ENCODE data around the gene CD99L2. TPM values are rescaled to one million over a fixed set of nuclear protein-coding genes. Genes with fewer than 3 reads are reported as not detected.

The CD99L2 gene
- total RNA-seq, 1 donor from 2014 or later: 30.8 TPM

- Mint-ChIP-seq H3K9me3 (peaks cover 28% of the 10 kb centered on the region), H3K36me3 (peaks cover 18% of the 10 kb centered on the region), H3K4me1 (no peaks in the 10 kb centered on the region)
These were observed 35.3 kb downstream of the CD99L2 start for GRCh38 chrX:150863191-150863590.

GRCh38 chrX:150857453-150857852 lies 41.0 kb downstream of the CD99L2 start:
- no peaks in the 10 kb centered on the region for H3K27me3 Mint-ChIP-seq (ENCODE audit: low read depth)
- H3K27ac Mint-ChIP-seq: no peak overlapping the region
- peaks cover 26% of the 10 kb centered on the region for H3K36me3 Mint-ChIP-seq
- H3K9me3 Mint-ChIP-seq: peaks cover 62% of the 10 kb centered on the region
- DNase-seq (ENCODE audit: low spot score in 2 of 2, unreplicated experiment in 2 of 2): no peak
- no peaks in the 10 kb centered on the region for H3K4me1 Mint-ChIP-seq
- TF ChIP-seq CTCF (IDR thresholded peaks at IDR 0.05; ENCODE audit: unreplicated experiment): no peak
- no peak overlapping the region for H3K4me3 Mint-ChIP-seq

More at GRCh38 chrX:150863191-150863590, 35.3 kb downstream of the CD99L2 start:
- Mint-ChIP-seq H3K27me3 (ENCODE audit: low read depth) (no peaks in the 10 kb centered on the region), H3K4me3 (no peak overlapping the region), H3K27ac (no peak overlapping the region)
- TF ChIP-seq CTCF (IDR thresholded peaks at IDR 0.05; ENCODE audit: unreplicated experiment): no peak
- DNase-seq (ENCODE audit: low spot score in 2 of 2, unreplicated experiment in 2 of 2): no peak

GRCh38 chrX:150856785-150857184 lies 41.7 kb downstream of the CD99L2 start:
- no peak overlapping the region for H3K4me3 Mint-ChIP-seq
- H3K36me3 Mint-ChIP-seq: peaks cover 26% of the 10 kb centered on the region
- H3K4me1 Mint-ChIP-seq: no peaks in the 10 kb centered on the region
- TF ChIP-seq CTCF (IDR thresholded peaks at IDR 0.05; ENCODE audit: unreplicated experiment): no peak
- H3K9me3 Mint-ChIP-seq: peaks cover 62% of the 10 kb centered on the region
- H3K27me3 Mint-ChIP-seq (ENCODE audit: low read depth): no peaks in the 10 kb centered on the region
- DNase-seq (ENCODE audit: low spot score in 2 of 2, unreplicated experiment in 2 of 2): no peak
- no peak overlapping the region for H3K27ac Mint-ChIP-seq

- Mint-ChIP-seq H3K27ac (no peak overlapping the region), H3K4me1 (no peaks in the 10 kb centered on the region), H3K27me3 (ENCODE audit: low read depth) (no peaks in the 10 kb centered on the region), H3K9me3 (peaks cover 60% of the 10 kb centered on the region), H3K36me3 (peaks cover 23% of the 10 kb centered on the region), H3K4me3 (no peak overlapping the region)
- TF ChIP-seq CTCF (IDR thresholded peaks at IDR 0.05; ENCODE audit: unreplicated experiment): no peak
- DNase-seq (ENCODE audit: low spot score in 2 of 2, unreplicated experiment in 2 of 2): no peak
These were observed 42.4 kb downstream of the CD99L2 start for GRCh38 chrX:150856101-150856500.

- no peak for DNase-seq (ENCODE audit: low spot score in 2 of 2, unreplicated experiment in 2 of 2)
- Mint-ChIP-seq H3K9me3 (peaks cover 50% of the 10 kb centered on the region), H3K27me3 (ENCODE audit: low read depth) (no peaks in the 10 kb centered on the region), H3K4me3 (no peak overlapping the region), H3K27ac (no peak overlapping the region), H3K4me1 (no peaks in the 10 kb centered on the region), H3K36me3 (peaks cover 15% of the 10 kb centered on the region)
- TF ChIP-seq CTCF (IDR thresholded peaks at IDR 0.05; ENCODE audit: unreplicated experiment): no peak
These were observed 43.6 kb downstream of the CD99L2 start for GRCh38 chrX:150854856-150855255.
